CD4-positive, alpha-beta T cell treated with Interleukin-12 subunit alpha and Interleukin-12 subunit beta, for 1 hour (primary cell): ENCODE results near the gene RPGRIP1L.

Experiments used
- DNase-seq: peaks from one replicate; pipeline ENCODE4 v3.0.0-alpha.2; 2020

RPGRIP1L gene

GRCh38 chr16:53703590-53704444 is at the start of gene RPGRIP1L, which contains the start of gene FTO:
Gene RPGRIP1L (minus strand): TSS chr16:53703859. CDS start chr16:53700723, 3,136 bp downstream.
Gene FTO (plus strand): TSS chr16:53704156.
- DNase-seq, result peak; percentile 98

GRCh38 chr16:53753431-53753830 is 49.8 kb upstream of the RPGRIP1L start:
- DNase-seq, result no peak

GRCh38 chr16:53752560-53752959 is 48.9 kb upstream of the RPGRIP1L start:
- no peak for DNase-seq

GRCh38 chr16:53745753-53746266 is 42.2 kb upstream of the RPGRIP1L start:
- no peak for DNase-seq

GRCh38 chr16:53745086-53745485 is 41.4 kb upstream of the RPGRIP1L start:
- DNase-seq, result no peak

GRCh38 chr16:53744449-53744848 is 40.8 kb upstream of the RPGRIP1L start:
- peak; percentile 39 for DNase-seq

GRCh38 chr16:53743149-53743566 is 39.5 kb upstream of the RPGRIP1L start:
- DNase-seq, result peak; percentile 26

GRCh38 chr16:53741546-53741945 is 37.9 kb upstream of the RPGRIP1L start:
- DNase-seq, result no peak

GRCh38 chr16:53740933-53741531 is 37.4 kb upstream of the RPGRIP1L start:
- DNase-seq, result no peak

- DNase-seq, result no peak
Measured at GRCh38 chr16:53740476-53740875, 36.8 kb upstream of the RPGRIP1L start.

GRCh38 chr16:53737552-53737951 is 33.9 kb upstream of the RPGRIP1L start:
- no peak for DNase-seq

- DNase-seq, result no peak
Measured at GRCh38 chr16:53736297-53736696, 32.6 kb upstream of the RPGRIP1L start.

GRCh38 chr16:53734908-53735307 is 31.2 kb upstream of the RPGRIP1L start:
- no peak for DNase-seq

- DNase-seq, result no peak
Measured at GRCh38 chr16:53732296-53732929, 28.8 kb upstream of the RPGRIP1L start.

GRCh38 chr16:53730693-53731092 is 27.0 kb upstream of the RPGRIP1L start:
- DNase-seq, result no peak

- DNase-seq, result no peak
Measured at GRCh38 chr16:53726625-53727024, 23.0 kb upstream of the RPGRIP1L start.

- no peak for DNase-seq
Measured at GRCh38 chr16:53721017-53721416, 17.4 kb upstream of the RPGRIP1L start.

- DNase-seq, result no peak
Measured at GRCh38 chr16:53717577-53717976, 13.9 kb upstream of the RPGRIP1L start.

GRCh38 chr16:53715023-53715384 is 11.3 kb upstream of the RPGRIP1L start:
- DNase-seq, result no peak

- DNase-seq, result no peak
Measured at GRCh38 chr16:53714205-53715022, 10.8 kb upstream of the RPGRIP1L start.

GRCh38 chr16:53713403-53714204 is 9.9 kb upstream of the RPGRIP1L start:
- no peak for DNase-seq

GRCh38 chr16:53712065-53712464 is 8.4 kb upstream of the RPGRIP1L start:
- no peak for DNase-seq
